K562 (cell line): ENCODE results near the gene ACOX1. TPM values are rescaled to one million over a fixed set of nuclear protein-coding genes. Genes with fewer than 3 reads are reported as not detected.

Experiments used
- ATAC-seq: fragments of 200-7000 bp; cut with Tn5 transposase; 3 replicates; pipeline ENCODE4 v1.9.1; 2020; ENCODE audit warnings: moderate library complexity
- BruUV-seq: library from RNA; stranded (reverse); fragments of 400-500 nt; replicated peaks from 2 replicates; lab custom pipeline; 2021; lab: Mats Ljungman, UMichigan
- CTCF ChIA-PET: fragments of 300-600 bp; formaldehyde crosslinking; extraction: SDS; loops from one replicate; lab custom pipeline; 2021; ENCODE audit warnings: low intra/inter-chr PET ratio; lab: Yijun Ruan, JAX
- POLR2A ChIA-PET: fragments of 300-600, 350-650 bp; sonication (Branson Sonifier 250); formaldehyde crosslinking; extraction: SDS; loops from one replicate; lab custom pipeline; 2021; ENCODE audit warnings: antibody characterized with exemption, inconsistent platforms; lab: Yijun Ruan, JAX
- DNase-seq, 4 experiments: peaks; one replicate each; pipeline versions ENCODE4 v3.0.0 to v3.0.0-alpha.2; 2011 to 2018; ENCODE audit warnings: low spot score in 3 of 4, mixed read lengths in 3 of 4; ENCODE audit errors: extremely low read depth in 1 of 4
- FAIRE-seq: peaks from 2 replicates; lab custom pipeline; 2011; peaks lifted over from hg19 to GRCh38; lab: Jason Lieb, UNC
- H2AFZ ChIP-seq: 2 replicates; pipeline ENCODE4 v1.6.0; 2011; ENCODE audit warnings: low read depth, low read length, control low read depth, inconsistent platforms
- H3K27ac ChIP-seq: fragments of 200-600 bp; 3 replicates; pipeline ENCODE4 v1.8.0; 2011; ENCODE audit warnings: low read depth, mild to moderate bottlenecking, control low read depth, inconsistent platforms, low read length, moderate library complexity, mixed read lengths; ENCODE audit errors: extremely low read depth
- H3K27me3 ChIP-seq, 2 experiments: fragments of 300-600 bp in 1 of 2; 2 replicates in 1 of 2; 3 replicates in 1 of 2; pipeline versions ENCODE4 v1.6.0 to v1.8.0; 2011; ENCODE audit warnings: inconsistent platforms in 2 of 2, low read length in 2 of 2, mild to moderate bottlenecking in 1 of 2, mixed read lengths in 1 of 2, moderate library complexity in 1 of 2; ENCODE audit not compliant: control insufficient read depth in 2 of 2, insufficient read depth in 2 of 2
- H3K36me3 ChIP-seq: fragments of 300-600 bp; 3 replicates; pipeline ENCODE4 v1.8.0; 2011; ENCODE audit warnings: mild to moderate bottlenecking, low read length, inconsistent platforms; ENCODE audit not compliant: control insufficient read depth, insufficient read depth
- H3K4me1 ChIP-seq, 2 experiments: fragments of 200-600 bp in 1 of 2; replicated peaks in 1 of 2; 2 replicates in 1 of 2; 3 replicates in 1 of 2; pipeline versions ENCODE4 v1.5.1 to v1.8.0; 2011; ENCODE audit warnings: inconsistent platforms in 2 of 2, low read length in 2 of 2, mild to moderate bottlenecking in 1 of 2, mixed read lengths in 1 of 2, moderate library complexity in 1 of 2; ENCODE audit not compliant: control insufficient read depth in 2 of 2, insufficient read depth in 2 of 2
- H3K4me2 ChIP-seq: 2 replicates; pipeline ENCODE4 v1.6.1; 2011; ENCODE audit warnings: low read length, control low read depth, inconsistent platforms, mixed read lengths; ENCODE audit not compliant: insufficient read depth
- H3K4me3 ChIP-seq: fragments of 200-600 bp; sonication (generic), shearing (Covaris generic); 2 replicates; pipeline ENCODE4 v1.5.1; 2016; ENCODE audit warnings: control low read depth, inconsistent platforms
- H3K79me2 ChIP-seq: fragments of 200-600 bp; 3 replicates; pipeline ENCODE4 v1.8.0; 2011; ENCODE audit warnings: low read length, inconsistent platforms; ENCODE audit not compliant: control insufficient read depth, insufficient read depth
- H3K9ac ChIP-seq, 2 experiments: 2 replicates each; pipeline versions ENCODE4 v1.6.0 to v1.6.1; 2011; ENCODE audit warnings: low read depth in 2 of 2, low read length in 2 of 2, control low read depth in 1 of 2, inconsistent platforms in 1 of 2, mild to moderate bottlenecking in 1 of 2, mixed read lengths in 1 of 2; ENCODE audit not compliant: insufficient read depth in 1 of 2
- H3K9me1 ChIP-seq: one replicate; pipeline ENCODE4 v1.6.0; 2011; ENCODE audit warnings: inconsistent platforms, mild to moderate bottlenecking, low read length, moderate library complexity; ENCODE audit not compliant: control insufficient read depth, insufficient read depth
- H3K9me3 ChIP-seq: replicated peaks from 2 replicates; pipeline ENCODE4 v1.5.1; 2011; ENCODE audit warnings: low read depth, low read length, inconsistent platforms; ENCODE audit not compliant: control insufficient read depth, insufficient read depth
- H4K20me1 ChIP-seq: replicated peaks from 2 replicates; pipeline ENCODE4 v1.6.1; 2011; ENCODE audit warnings: low read length, inconsistent platforms, mixed read lengths; ENCODE audit not compliant: control insufficient read depth, insufficient read depth
- BRF1 ChIP-seq: IDR thresholded peaks from 3 replicates; pipeline ENCODE4 v1.6.1; 2011; ENCODE audit warnings: borderline replicate concordance, mild to moderate bottlenecking; ENCODE audit not compliant: insufficient read length; ENCODE audit errors: extremely low read depth
- E2F3 ChIP-seq: fragments of 250-450 bp; sonication (Bioruptor Pico); IDR thresholded peaks from 2 replicates; pipeline ENCODE4 v1.4.0; 2020; ENCODE audit warnings: mild to moderate bottlenecking
- MTA2 ChIP-seq: fragments of 450-650 bp; IDR thresholded peaks from 2 replicates; pipeline ENCODE4 v1.6.1; 2016; ENCODE audit warnings: low read depth
- NR4A1 ChIP-seq, 2 experiments: fragments of 250-450 bp in 1 of 2; fragments of 450-650 bp in 1 of 2; sonication (Bioruptor Pico) in 1 of 2; IDR thresholded peaks; 2 replicates each; pipeline versions ENCODE4 v1.4.0 to v1.6.1; 2016 to 2020; ENCODE audit warnings: mild to moderate bottlenecking in 2 of 2, missing compliant biosample characterization in 1 of 2, missing genetic modification characterization in 1 of 2, moderate library complexity in 1 of 2
- PRMT5 ChIP-seq: sonication (generic); formaldehyde crosslinking; IDR thresholded peaks from 2 replicates; pipeline ENCODE4 v1.5.0; 2020; ENCODE audit warnings: missing genetic modification reagents
- RCOR1 ChIP-seq, 2 experiments: IDR thresholded peaks; 2 replicates each; pipeline ENCODE4 v1.6.1; 2012; ENCODE audit warnings: low read depth in 2 of 2, low read length in 2 of 2, borderline replicate concordance in 1 of 2, improper control_type of control experiment in 1 of 2
- TFAM ChIP-seq: fragments of 250-450 bp; sonication (Bioruptor Pico); conservative IDR thresholded peaks from 2 replicates; pipeline ENCODE4 v1.5.0; 2021; ENCODE audit warnings: mild to moderate bottlenecking, moderate library complexity
- ZNF239 ChIP-seq: fragments of 250-450 bp; sonication (Bioruptor Pico); IDR thresholded peaks from 2 replicates; pipeline ENCODE4 v1.4.0; 2020; ENCODE audit warnings: mild to moderate bottlenecking
- WGBS: fragments of 100-300 bp; shearing (Covaris generic); methylation state at CpG from one replicate; pipeline ENCODE4 v1.1.6; 2016; ENCODE audit warnings: low coverage, mixed read lengths; ENCODE audit not compliant: insufficient coverage; ENCODE audit errors: missing lambda C conversion rate; 5-methylcytosine and 5-hydroxymethylcytosine counted together
- in situ Hi-C: fragments of 300-500 bp; cut with MboI; formaldehyde crosslinking; loops from 4 replicates; pipeline ENCODE4 v1.15.0; 2018; ENCODE audit warnings: inconsistent platforms, mixed read lengths
- intact Hi-C: fragments of 100-400 bp; cut with micrococcal nuclease; formaldehyde crosslinking; loops from 2 replicates; pipeline ENCODE4 v1.14.2; 2022
- polyA plus RNA-seq, 8 experiments: library from polyadenylated mRNA; depleted of rRNA in 4 of 8; stranded (reverse) in 5 of 8; unstranded in 3 of 8; fragments of >200 nt; fragmentation: Nextera tagmentation in 2 of 8; fragmentation: Illumina TruSeq in 1 of 8; extraction: Ambion mirVana in 2 of 8; extraction: Trizol in 1 of 8; gene quantifications; 2 replicates each; pipeline versions ENCODE4 v1.2.1 to v1.2.3, GENCODE V29; 2011 to 2014; ENCODE audit warnings: inconsistent platforms in 1 of 8, missing spikeins in 1 of 8
- total RNA-seq, 7 experiments: library from RNA; depleted of rRNA in 6 of 7; stranded (reverse); fragments of >200 nt in 6 of 7; fragmentation: Illumina TruSeq in 2 of 7; extraction: Trizol in 2 of 7; gene quantifications; 2 replicates each; pipeline versions ENCODE4 v1.2.1 to v1.2.3, GENCODE V29; 2011 to 2021; ENCODE audit warnings: low replicate concordance in 1 of 7

The ACOX1 gene
- total and polyA plus RNA-seq, 9 of the 15 experiments (the other 6 are each of a cell fraction or from before 2014, with no cell fraction given), result 7.8 to 24.1 (median 14.5) TPM

DNA sequence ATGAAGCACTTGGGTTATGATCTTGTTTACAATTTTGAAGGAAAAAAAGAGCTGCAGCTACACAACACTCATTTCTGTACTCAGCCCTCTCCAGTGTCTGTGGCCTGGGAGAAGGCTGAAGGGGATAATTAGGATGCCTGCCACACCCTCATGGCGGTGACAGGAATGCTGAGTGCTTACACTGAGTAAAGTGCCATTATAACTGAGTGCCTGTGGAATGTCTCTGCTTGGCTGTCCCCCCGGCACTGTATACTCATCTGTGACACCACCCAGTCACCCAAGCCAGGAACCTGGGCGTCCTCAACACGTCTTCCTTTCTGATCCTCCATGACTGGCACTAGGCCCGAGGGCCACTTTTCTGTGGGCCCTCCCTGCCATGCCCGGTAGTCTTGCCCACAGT is 70.8 kb downstream of the ACOX1 start:
- Histone ChIP-seq H3K36me3 (peaks cover 7% of the 10 kb centered on the region; the same call in 2 of the 3 replicates), H3K9ac (no peak overlapping the region; a peak in 1 of 4 replicates), H3K79me2 (peaks cover 13% of the 10 kb centered on the region), H3K27me3 (no peaks in the 10 kb centered on the region), H3K27ac (no peak overlapping the region), H4K20me1 (no peaks in the 10 kb centered on the region), H3K9me3 (no peaks in the 10 kb centered on the region), H3K4me1 (peaks cover 6 to 40% of the 10 kb centered on the region in 2 experiments; a peak in 4 of 5 replicates), H3K4me2 (no peak overlapping the region), H3K4me3 (no peak overlapping the region), H3K9me1 (no peaks in the 10 kb centered on the region), H2AFZ (no peak overlapping the region)
- ChIA-PET POLR2A (interaction anchor here (0.8 kb wide), 1 partner anchor 33 kb away, joined by 3 read pairs; no protein-coding TSS in a partner anchor), CTCF (interaction anchor here (0.6 kb wide), 1 partner anchor 16 kb away, joined by 6 read pairs; no protein-coding TSS in a partner anchor)
- no peak for FAIRE-seq
- no TSS peak for BruUV-seq
- in situ Hi-C loops (loop anchor here (5.0 kb wide), 1 partner anchor 99 kb away; no protein-coding TSS in a partner anchor), intact Hi-C loops (loop anchor here (5.0 kb wide), 1 partner anchor 79 kb away; no protein-coding TSS in a partner anchor)
- no peak for DNase-seq
- WGBS, result 87% methylated on average over 3 of the region's 6 CpGs
- TF ChIP-seq E2F3, result no peak
- TF ChIP-seq ZNF239 (CRISPR knock-in tag), result no peak
- TF ChIP-seq MTA2, result no peak
- no peak for TF ChIP-seq NR4A1 (CRISPR knock-in tag; IDR thresholded peaks at IDR 0.05)
- no peak for TF ChIP-seq NR4A1 (tag; IDR thresholded peaks at IDR 0.05)
- TF ChIP-seq RCOR1 (IDR thresholded peaks at IDR 0.05; ENCODE audit: borderline replicate concordance in 1 of 2, low read depth in 2 of 2, low read length in 2 of 2), result no peak
- TF ChIP-seq BRF1, result no peak
- no peak for TF ChIP-seq PRMT5 (CRISPR knock-in tag)
- no peak for TF ChIP-seq TFAM (CRISPR knock-in tag)
- ATAC-seq, result no peak
